Ishikawa (cell line): ENCODE measurements around the gene BCKDK.
A peak's percentile ranks its signal among the peaks of the same experiment; 100 is the strongest.

ENCODE experiments used
- CEBPB ChIP-seq: IDR thresholded peaks from 2 replicates; pipeline ENCODE4 v1.6.1; 2012
- CREB1 ChIP-seq: IDR thresholded peaks from 2 replicates; pipeline ENCODE4 v1.6.1; 2012; ENCODE audit warnings: low read depth
- EGR1 ChIP-seq: IDR thresholded peaks from 2 replicates; pipeline ENCODE4 v1.6.1; 2012
- EP300 ChIP-seq: IDR thresholded peaks from 2 replicates; pipeline ENCODE4 v1.6.1; 2012; ENCODE audit warnings: borderline replicate concordance
- FOXM1 ChIP-seq: IDR thresholded peaks from 2 replicates; pipeline ENCODE4 v1.6.1; 2012; ENCODE audit warnings: low read depth, borderline replicate concordance
- NFIC ChIP-seq: IDR thresholded peaks from 2 replicates; pipeline ENCODE4 v1.6.1; 2012
- RAD21 ChIP-seq: IDR thresholded peaks from 2 replicates; pipeline ENCODE4 v1.6.1; 2012; ENCODE audit warnings: low read depth
- TAF1 ChIP-seq: IDR thresholded peaks from 2 replicates; pipeline ENCODE4 v1.6.1; 2012; ENCODE audit warnings: low read depth, mild to moderate bottlenecking
- TCF12 ChIP-seq: IDR thresholded peaks from 2 replicates; pipeline ENCODE4 v1.6.1; 2012; ENCODE audit warnings: low read depth
- TEAD4 ChIP-seq: IDR thresholded peaks from 2 replicates; pipeline ENCODE4 v1.6.1; 2012
- USF1 ChIP-seq: IDR thresholded peaks from 2 replicates; pipeline ENCODE4 v1.6.1; 2012
- YY1 ChIP-seq: IDR thresholded peaks from 2 replicates; pipeline ENCODE4 v1.6.1; 2012; ENCODE audit warnings: low read depth
- ZBTB7A ChIP-seq: IDR thresholded peaks from 2 replicates; pipeline ENCODE4 v1.6.1; 2012; ENCODE audit warnings: low read depth
- TF ChIP-seq, protein P1 (sequence below): IDR thresholded peaks from 2 replicates; pipeline ENCODE4 v1.6.1; 2012; ENCODE audit warnings: low read depth, mild to moderate bottlenecking
- TF ChIP-seq, protein P2 (sequence below): IDR thresholded peaks from 2 replicates; pipeline ENCODE4 v1.6.1; 2012

Gene BCKDK

GRCh38 chr16:31128711-31129567 lies 20.8 kb downstream of the BCKDK start:
- TF ChIP-seq CREB1 (no peak), TCF12 (no peak), RAD21 (no peak), TEAD4 (no peak), YY1 (no peak), FOXM1 (no peak), ZBTB7A (no peak), USF1 (no peak), TAF1 (no peak), CEBPB (no peak), EGR1 (no peak), EP300 (no peak), NFIC (no peak)
- TF ChIP-seq, protein P1, sequence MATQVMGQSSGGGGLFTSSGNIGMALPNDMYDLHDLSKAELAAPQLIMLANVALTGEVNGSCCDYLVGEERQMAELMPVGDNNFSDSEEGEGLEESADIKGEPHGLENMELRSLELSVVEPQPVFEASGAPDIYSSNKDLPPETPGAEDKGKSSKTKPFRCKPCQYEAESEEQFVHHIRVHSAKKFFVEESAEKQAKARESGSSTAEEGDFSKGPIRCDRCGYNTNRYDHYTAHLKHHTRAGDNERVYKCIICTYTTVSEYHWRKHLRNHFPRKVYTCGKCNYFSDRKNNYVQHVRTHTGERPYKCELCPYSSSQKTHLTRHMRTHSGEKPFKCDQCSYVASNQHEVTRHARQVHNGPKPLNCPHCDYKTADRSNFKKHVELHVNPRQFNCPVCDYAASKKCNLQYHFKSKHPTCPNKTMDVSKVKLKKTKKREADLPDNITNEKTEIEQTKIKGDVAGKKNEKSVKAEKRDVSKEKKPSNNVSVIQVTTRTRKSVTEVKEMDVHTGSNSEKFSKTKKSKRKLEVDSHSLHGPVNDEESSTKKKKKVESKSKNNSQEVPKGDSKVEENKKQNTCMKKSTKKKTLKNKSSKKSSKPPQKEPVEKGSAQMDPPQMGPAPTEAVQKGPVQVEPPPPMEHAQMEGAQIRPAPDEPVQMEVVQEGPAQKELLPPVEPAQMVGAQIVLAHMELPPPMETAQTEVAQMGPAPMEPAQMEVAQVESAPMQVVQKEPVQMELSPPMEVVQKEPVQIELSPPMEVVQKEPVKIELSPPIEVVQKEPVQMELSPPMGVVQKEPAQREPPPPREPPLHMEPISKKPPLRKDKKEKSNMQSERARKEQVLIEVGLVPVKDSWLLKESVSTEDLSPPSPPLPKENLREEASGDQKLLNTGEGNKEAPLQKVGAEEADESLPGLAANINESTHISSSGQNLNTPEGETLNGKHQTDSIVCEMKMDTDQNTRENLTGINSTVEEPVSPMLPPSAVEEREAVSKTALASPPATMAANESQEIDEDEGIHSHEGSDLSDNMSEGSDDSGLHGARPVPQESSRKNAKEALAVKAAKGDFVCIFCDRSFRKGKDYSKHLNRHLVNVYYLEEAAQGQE, result no peak
- TF ChIP-seq, protein P2, sequence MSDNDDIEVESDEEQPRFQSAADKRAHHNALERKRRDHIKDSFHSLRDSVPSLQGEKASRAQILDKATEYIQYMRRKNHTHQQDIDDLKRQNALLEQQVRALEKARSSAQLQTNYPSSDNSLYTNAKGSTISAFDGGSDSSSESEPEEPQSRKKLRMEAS, result no peak

GRCh38 chr16:31129568-31130335 lies 21.6 kb downstream of the BCKDK start:
- TF ChIP-seq ZBTB7A, result no peak
- no peak for TF ChIP-seq FOXM1

- TF ChIP-seq, protein P2, result no peak
- TF ChIP-seq TCF12 (no peak), CEBPB (no peak), TEAD4 (no peak), CREB1 (no peak), TAF1 (no peak), EP300 (no peak)
These were observed 22.2 kb downstream of the BCKDK start for GRCh38 chr16:31130336-31130891.

- TF ChIP-seq TEAD4 (peak; percentile 83), EGR1 (no peak), NFIC (peak; percentile 95), USF1 (peak; percentile 94), FOXM1 (no peak), ZBTB7A (0 out of 2 replicates have a peak, but pooled peaks have one; percentile 47), EP300 (peak; percentile 74), TAF1 (no peak), TCF12 (peak; percentile 93), RAD21 (no peak; the same call in 1 of the 2 replicates)
- TF ChIP-seq, protein P2, result peak; percentile 54; the same call in 1 of the 2 replicates
- TF ChIP-seq, protein P1, result no peak
These were observed 22.7 kb downstream of the BCKDK start for GRCh38 chr16:31130899-31131298.

DNA sequence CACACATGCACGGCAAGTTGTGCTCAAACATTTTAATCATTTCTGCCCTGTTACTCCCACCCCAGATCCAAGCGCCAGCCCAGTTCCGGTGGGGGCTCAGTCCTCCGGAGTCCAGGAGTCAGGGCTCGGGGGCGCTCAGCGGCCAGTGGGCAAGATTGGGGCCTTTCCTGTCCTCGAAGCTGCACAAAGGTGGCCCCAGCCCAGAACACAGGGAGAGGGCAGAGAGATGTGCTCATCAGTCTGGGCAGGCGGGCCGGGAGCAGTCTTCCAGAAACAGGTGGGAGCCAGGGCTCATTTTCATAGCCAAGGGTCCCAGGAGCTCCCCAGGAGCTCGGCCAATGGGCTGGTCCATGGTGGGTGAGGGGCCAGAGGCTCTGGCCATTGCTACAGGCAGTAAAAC lies 23.2 kb downstream of the BCKDK start:
- TF ChIP-seq TAF1, result 0 out of 2 replicates have a peak, but pooled peaks have one; percentile 35
- TF ChIP-seq, protein P2, result no peak
- TF ChIP-seq EGR1, result no peak
- TF ChIP-seq CEBPB, result no peak
- TF ChIP-seq USF1, result no peak
